Fibroblast of skin of left biceps (primary cell): ENCODE data around the gene BRWD1.

Experiments used
- DNase-seq, 2 experiments: peaks; one replicate each; pipeline ENCODE4 v3.0.0-alpha.2; 2013; ENCODE audit warnings: low read depth in 2 of 2

BRWD1 gene

GRCh38 chr21:39134288-39134810 is 179.1 kb downstream of the BRWD1 start:
- DNase-seq, result no peak
